LHCN-M2 (cell line): Measurements from ENCODE around the gene FBRSL1. TPM values are rescaled to one million over a fixed set of nuclear protein-coding genes. Genes with fewer than 3 reads are reported as not detected.

Source experiments
- DNase-seq: peaks from one replicate; pipeline ENCODE4 v3.0.0-alpha.2; 2012; ENCODE audit warnings: low read depth
- total RNA-seq: library from RNA; depleted of rRNA; stranded (reverse); fragments of >200 nt; gene quantifications from 2 replicates; pipeline ENCODE4 v1.2.3, GENCODE V29; 2014

FBRSL1 gene
- total RNA-seq, 1 experiment from 2014 or later = 12.0 TPM

DNA sequence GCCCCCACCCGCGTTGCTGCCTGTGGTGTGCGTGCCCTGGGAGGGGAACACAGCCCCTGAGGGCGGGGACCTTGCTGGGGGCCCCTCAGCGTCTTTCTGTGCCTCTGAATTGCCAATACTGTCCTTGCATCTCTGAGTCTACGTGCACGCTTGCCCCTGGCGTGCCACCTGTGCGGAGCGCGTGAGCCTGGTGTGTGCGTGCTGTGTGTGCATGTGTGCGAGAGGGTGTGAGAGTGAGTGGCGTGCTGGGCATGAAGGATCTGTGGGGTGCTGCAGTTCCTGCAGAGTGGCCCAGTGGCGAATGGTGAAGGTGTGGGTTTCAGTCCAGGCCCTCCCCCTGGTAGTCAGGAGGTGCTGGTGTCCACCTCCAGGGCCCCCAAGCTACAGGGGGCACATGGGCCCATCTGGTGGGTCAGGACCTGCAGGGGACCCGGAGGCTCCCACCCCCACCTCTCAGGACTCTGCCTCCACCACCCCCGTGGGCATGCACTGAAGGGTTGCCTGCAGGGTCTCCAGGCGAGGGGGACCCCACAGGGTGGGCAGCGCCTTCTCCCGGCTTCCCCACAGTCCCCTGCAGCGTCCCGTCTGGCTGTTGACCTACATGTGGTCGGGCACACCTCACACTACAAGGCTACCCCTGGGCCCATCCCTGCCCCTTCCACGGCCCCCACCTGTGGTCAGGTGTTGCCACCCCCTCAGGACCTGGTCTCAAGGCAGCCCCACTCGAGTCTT, 21.0 kb downstream of the FBRSL1 start:
- no peak for DNase-seq

DNA sequence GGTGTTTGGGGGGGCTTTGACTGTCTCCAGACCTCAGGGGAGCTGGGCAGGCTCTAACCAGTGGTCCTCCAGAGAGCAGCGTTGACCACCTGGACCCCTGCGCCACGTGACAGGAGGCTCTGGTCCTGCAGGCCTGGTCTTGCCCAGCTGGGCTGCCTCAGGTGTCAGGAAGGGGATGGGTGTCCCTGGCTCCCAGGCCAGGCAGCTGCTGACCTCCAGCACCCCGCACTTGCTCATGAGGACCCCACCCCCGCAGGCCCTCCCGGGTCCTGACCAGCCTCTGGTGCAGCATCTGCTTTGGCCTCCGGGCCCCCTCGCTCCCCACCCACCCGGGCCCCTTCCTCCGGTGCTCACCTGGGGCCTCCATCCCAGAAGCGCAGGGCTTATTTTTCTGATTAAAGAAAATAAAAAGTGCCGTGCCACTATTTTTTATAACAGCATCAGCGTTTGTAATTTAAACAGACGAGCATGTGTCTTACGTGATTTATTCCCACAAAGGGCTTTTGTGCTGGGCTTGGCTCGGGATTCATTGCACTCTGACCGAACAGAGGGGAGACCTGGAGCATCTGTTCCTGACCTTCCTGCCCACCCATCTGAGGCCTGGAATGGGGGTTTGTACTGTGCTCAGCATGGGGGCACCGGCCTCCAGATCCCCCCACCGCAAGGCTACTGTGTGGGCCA, 21.7 kb downstream of the FBRSL1 start:
- no peak for DNase-seq

DNA sequence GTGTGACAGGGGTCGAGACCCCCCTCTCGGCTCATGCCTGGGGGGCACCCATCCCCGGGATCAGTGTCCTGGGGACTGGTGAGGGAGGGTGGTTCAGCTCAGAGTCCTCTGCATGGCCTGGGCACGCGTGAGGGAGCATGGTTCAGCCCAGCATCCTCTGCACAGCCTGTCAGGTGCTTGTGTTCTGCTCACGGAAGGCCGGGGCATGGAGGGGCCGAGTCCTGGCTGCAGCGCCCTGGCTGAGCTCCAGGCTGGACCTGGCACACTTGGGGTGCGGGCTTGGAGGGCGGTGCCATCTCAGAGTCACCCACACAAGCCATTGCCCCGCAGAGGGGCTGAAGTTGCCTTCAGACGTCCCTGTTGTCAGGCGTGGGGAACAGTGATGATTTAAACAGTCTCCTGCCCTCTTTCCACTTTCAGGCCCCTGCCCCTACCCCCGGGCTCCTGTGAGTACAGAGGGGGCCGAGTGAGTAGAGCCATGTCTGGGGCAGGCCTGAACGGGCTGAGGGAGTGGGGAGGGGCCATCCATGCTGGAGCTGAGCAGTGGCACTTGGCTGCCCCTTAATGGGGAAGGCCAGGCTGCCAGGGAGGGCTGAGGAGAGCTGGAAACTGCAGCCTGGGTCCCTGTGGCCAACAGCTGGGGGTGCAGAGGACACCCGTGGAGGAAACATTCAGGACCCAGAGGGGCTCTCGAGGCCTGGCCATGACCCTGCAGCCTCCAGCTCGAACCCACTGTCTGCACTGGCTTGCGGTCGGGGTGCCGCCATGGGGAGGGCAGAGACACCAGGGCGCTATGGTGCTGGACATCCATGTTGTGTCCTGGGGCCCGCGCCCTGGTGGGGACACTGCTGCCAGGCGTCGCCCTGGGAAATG, 22.5 kb downstream of the FBRSL1 start:
- DNase-seq = no peak

DNA sequence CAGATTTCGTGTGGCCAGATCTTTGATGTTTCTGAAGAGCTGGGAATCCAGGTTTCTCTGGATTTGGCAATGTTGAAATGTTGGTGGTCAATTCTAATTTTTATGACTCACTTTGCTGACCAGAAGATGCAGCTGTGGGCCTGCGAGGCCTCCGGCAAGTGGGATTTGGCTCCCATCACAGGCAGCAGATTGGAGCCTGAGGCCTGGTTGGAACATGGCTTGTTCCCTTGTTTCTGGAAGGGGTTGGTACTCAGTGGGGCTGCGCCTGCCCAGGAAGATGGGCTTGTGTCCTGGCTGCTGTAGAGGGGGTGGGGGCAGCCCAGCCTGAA, 23.1 kb downstream of the FBRSL1 start:
- peak; percentile 60 for DNase-seq

DNA sequence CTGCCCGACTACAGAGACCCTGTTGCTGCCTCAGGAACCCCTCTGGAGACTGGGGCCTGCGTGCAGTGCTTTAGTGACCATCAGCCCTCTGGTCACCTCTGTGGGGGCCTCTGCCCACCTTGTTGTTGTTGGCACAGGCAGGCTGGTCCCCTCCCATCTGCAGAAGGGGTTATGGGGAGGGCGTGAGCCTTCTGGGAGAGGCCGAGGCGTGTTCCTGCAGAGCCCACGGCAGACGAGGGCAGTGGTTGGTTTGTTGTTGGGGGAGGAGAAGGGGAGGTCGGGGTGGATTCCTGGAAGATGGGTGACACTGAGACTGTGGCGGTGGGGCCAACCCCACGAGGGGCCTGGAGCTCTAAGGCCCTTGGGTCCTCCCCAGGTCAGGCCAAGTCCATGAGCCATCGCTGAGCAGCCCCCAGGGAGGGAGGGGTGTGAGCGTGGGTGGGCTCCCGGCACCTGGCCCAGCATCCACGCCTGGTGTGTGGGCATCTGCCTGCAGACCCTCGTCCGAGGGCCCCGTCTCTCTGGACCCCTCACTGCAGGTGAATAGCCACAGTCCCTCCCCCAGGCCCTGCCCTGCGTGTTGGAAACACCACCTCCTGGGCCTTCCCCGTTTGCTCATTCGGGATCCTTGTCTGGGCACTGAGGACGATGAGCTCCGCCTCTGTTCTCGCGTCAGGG, 23.6 kb downstream of the FBRSL1 start:
- no peak for DNase-seq

DNA sequence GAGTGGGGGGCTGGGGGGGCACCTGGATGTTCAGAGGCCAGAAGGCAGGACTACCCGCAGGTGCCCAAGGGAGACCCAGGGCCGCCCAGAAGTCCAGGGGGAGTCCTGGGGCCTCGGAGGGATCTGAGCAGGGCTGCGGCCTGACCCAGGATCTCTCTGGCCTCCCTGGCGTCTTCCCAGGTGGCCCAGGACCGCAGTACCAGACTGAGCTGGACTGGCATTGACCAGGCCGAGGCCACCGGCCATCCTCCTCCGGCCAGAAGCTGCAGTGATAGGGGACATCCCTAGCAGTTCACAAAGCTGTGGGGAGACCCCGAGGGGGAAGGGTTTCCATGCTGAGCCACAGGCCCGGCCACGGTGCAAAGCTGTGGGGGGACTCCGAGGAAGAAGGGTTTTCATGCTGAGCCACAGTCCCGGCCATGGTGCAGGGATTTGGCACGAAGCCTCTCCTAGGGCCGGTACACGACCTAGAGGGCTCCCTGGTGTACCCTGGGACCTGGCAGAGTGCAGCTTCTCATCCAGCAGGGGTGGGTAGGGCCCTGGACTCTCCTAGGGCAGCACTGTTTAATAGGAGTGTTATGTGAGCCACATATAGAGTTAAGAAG, 24.4 kb downstream of the FBRSL1 start:
- no peak for DNase-seq

DNA sequence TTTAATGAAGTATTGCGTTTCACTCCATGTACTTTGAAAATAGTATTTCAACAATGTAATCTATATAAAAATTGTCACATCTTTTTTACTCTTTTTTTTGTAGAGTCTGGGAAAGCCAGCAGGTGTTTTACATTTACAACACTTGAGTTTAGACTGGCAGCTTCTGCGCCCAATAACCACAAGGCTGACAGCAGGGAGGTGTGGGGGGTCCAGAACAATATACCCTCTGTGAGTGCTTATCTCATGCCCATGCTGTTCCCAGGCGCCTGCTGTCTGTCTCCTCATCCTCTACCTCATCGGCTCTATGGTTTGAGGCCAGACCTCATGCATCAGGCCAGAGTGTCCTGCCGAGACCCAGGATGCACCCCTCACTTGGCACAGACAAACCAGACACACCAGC, 24.9 kb downstream of the FBRSL1 start:
- no peak for DNase-seq

DNA sequence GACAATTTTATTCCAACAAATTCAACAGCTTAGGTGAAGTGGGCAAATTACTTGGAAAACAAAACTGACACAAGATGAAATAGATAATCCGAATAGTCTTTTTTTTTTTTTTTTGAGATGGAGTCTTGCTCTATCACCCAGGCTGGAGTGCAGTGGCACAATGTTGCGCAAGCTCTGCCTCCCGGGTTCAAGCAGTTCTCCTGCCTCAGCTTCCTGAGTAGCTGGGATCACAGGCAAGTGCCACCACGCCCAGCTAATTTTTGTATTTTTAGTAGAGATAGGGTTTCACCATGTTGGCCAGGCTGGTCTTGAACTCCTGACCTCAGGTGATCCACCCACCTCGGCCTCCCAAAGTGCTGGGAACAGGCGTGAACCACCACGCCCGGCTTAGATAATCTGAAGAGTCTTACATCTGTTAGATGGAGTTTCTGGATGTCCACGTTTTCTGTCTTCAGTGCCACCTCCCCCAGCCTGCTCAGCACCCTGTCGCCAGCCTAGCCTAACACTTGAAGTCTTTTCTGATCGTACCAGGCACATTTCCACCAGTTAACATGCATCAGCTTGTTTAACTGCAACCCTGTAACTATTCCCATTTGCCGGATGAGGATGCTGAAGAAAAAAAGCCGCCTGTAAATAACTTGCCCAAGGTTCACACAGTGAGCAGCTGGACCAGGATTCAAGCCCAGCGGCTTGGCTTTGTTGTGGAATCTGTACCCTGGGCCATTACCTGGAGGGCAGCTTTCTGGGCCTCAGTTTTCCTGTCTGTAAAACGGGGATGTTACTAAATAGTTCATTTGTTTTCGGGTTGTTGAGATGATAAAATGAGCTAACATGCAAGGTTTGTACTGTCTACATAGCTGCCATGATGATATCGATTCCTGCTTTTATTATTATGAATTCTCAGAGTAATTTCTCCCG, 26.4 kb downstream of the FBRSL1 start:
- DNase-seq = no peak

DNA sequence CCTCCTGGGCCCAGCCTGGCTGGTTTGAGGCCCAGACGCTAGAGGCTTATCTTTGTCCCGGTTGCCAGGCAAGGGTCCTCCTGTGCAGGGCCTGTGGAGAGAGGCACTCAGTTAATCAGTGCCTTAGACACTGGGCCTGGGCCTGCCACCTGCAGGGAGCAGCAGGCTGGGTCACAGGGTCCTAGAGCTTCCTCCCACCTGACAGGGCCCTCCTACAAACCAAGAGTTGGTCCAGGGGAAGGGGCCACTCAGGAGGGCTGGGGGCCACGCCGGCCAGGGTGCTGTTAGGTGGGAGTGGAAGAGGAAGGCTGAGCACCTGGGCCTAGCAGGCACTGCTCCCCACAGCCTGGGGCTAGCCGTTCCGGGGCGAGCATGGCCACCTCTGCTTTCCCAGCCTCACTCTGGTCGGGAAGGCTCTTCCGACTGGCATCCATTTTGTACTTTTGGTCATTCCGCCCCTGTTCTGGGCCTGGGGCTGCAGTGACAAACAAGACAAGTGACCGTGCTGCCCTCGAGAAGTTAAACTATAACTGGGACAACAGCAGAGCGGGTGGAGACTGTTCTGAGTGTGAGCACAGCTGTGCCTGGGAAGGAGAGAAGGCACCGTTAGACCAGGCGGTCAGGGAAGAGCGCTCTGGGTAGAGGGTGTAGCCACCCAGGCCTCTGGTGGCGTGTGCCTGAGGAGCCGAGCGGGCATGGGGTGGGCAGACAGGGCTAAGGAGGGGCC, 27.2 kb downstream of the FBRSL1 start:
- DNase-seq = no peak

DNA sequence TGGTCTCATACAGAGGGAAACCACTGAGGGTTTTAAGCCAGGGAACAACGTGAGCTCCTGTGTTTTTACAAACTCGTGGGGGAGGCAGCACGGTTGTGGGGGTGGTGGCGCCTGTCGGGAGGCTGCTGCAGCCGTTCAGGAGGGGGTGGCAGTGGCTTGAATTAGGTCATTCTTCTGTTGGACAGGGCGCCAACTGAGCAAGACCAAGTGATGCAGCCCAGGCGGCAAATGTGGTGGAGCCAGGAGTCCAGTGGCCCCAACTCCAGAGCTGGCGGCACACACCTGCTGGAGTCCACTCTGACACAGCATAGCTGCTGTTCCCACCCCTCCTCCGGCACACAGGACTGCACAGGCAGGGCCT, 27.8 kb downstream of the FBRSL1 start:
- DNase-seq = no peak

DNA sequence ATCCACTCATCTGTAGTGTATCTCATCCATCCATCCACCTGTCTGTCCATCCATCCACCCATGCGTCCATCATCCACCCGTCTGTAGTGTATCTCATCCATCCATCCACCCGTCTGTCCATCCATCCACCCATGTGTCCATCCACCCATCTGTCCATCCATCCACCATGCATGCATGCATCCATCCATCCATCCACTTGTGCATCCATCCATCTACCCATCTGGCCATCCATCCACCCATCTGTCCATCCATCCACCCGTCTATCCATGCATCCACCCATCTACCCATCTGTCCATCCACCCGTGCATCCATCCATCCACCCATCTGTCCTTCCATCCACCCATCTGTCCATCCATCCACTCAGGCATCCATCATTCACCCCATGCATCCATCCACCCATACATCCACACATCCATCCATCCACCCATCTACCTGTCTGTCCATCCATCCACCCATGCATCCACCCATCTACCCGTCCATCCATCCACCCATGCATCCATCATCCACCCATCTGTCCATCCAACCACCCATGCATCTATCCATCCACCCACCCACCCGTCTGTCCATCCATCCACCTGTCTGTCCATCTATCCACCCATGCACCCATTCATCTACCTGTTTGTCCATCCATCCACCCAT, 28.5 kb downstream of the FBRSL1 start:
- DNase-seq = no peak

DNA sequence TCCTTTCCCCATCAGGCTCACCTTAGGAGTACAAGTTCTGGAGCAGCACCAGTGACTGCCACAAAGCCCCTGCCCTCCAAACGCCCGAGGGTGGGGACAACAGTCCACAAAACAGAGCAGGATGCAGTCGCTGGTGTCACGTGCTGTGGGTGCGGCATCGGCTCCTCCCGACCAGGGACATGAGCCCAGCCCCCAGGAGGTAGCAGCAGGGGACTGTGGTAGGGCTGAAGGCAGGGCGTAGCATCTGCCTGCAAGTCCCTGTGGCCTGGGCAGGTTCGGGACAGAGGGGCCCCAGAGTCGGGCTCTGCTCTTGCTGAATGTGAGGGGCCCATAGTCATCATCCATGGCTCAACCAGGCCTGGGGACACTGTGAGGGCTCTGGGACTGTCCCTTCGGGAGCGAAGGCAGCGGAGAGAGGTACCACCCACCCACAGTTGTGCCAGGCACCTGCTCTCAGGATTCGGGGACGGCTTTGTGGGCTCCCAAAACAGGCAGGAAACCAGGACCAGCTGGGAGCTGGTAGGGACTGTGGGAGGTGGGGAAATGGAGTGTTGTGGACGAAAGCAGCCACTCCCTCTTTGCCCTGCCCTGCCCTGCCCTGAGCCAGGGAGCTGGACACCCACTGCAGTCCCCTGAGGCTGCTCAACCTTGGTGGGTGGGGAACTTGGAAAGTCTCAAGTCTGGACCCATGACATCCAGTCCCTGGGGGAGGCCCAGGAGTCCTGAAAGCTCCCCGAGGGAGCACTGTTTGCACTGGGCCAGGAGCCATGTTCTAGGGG, 30.7 kb downstream of the FBRSL1 start:
- no peak for DNase-seq

DNA sequence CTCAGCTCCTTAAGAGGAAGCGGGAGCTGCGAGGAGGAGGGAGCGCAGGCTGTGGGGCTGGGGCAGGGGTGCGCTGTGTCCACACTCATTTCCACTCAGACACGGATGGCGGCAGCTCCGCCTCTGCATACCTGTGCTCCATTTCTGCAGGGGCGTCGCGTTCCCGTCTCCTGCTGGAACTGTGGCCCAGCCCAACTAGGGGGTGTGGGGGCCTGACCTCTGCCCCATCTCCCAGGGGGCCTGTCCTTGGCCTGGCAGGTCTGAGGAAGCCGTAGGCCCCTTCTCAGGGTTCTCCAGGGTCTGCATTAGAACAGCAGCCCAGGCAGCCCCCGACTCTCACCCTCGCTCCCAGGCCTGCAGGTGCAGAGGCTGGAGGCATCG, 31.2 kb downstream of the FBRSL1 start:
- DNase-seq = no peak

DNA sequence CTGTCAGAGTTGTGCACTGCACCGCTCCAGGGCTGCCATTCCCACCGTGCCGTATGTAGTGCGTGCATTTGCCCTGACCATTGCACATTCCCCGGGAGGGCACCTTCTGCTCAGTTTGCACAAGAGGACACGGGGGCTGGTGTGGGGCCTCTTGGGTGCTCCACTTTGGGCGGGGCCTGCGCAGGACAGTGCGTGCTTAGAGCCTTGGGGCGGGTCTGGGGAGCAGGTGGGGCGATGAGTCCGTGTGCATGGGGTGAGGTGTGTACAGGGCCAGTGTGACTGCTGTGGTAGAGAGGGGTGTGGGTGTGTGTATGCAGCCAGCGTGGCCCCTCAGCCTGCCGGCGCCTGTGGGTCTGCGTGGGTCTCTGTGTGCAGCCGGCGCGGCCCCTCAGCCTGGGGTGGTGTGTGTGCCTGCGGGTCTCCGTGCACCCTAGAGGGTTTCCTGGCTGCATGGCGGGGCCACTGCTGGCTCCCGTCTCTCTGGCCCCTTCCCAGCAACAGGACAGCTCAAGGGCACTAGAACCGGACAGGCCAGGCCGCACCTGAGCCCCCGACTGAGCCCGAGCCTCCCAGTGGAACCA, 31.9 kb downstream of the FBRSL1 start:
- DNase-seq = no peak

DNA sequence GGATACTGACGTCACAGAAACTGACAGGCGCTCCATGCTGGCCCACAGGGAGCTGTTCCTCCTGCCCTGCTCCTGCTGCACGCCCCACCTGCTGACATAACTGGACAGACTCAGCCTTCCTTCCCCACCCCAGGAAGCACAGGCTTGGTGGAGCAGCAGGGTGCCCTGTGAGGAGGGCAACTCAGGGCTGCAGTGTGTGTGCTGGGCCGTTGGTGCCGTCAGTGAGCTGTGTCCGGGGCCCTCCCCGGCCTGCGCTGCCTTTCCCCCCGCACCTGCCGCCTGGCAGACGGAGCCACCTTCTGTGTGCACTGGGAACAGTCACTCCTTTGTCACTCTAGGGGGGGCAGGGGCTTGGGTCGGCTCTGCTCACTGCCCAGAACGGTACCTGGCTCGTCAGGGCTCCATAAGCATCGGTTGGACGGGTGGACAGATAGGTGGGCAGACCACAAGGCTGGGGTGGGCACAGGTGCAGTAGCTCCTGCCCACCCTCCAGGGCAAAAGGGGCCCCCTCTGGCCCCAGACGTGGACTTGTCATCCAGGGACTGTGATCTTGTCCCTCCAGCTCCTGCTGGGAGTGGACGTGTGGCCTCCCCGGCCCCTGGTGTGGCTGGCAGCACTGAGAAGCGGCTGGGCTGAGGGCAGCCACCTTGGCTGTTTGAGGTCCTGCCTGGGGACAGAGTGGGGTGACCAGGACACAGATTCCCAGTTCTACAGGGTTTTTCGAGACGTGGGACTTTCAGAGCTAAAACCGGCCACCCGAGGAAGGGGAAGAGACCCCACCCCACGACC, 32.8 kb downstream of the FBRSL1 start:
- DNase-seq = no peak

DNA sequence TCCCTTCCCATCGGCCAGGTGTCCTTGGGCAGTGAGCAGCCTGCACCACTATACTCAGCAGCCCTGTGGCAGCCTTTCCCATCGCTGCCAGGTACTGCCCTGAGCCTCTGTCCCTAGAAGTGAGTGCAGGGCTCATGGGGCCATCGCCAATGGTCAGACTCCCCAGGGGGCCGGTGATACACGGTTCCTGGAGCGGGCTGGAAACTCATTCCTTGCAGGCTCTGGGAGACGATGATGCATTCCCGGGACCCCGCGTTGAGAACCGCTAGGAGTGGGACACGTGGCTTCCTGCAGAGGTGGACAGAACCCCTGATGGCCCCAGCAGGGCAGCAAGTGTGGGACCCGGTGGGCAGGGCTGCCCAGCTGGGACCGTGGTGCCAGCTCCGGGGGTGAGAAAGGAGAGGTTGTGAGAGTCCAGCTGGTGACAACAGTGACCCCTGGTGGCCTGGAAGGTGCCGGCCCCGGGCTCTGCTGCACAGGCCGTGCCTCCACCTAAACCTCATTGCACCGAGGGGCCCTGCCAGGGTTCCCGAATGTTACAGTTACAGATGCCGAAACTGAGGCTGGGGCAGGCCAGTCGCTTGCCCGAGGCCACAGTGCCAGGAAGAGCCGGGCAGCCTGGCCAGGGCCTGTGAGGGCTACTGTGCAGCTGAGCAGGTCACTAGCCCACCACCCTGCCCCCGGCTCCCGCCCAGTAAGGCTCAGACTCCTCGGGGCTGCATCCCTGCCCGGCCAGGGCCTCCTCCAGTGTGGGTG, 33.8 kb downstream of the FBRSL1 start:
- peak; percentile 20 for DNase-seq

DNA sequence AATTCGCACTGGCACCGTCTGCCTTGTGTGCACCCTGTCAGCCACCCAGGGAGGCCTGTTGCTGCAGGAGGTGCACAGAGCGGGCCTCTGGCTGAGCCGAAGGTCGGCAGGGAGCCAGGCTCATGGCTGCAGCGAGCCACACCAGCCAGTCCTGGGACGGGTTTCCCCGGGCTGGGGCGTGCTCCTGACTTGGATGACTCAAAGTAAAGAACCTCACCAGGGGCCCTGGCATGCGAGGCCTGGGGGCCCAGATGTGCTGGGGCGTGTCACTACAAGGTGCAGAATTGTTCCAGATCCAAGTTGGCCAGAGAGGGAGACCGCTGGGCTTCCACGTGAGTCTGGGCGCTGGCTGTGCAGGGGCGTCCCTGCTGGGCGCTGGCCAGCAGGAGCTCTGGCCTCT, 34.5 kb downstream of the FBRSL1 start:
- no peak for DNase-seq
